Dendritic cell treated with granulocyte-macrophage colony-stimulating factor and Interleukin-4, amounts not matched to agents 40 ng/mL and 50 ng/mL, for 4 days (primary cell): ENCODE data around the gene ERBB4.
"Not testable (repeated sequence)": the region's sequence is repeated elsewhere in the genome, so short reads cannot be mapped to it uniquely, and the experiment has no call there.

Experiments used
- H3K27ac Mint-ChIP-seq: one replicate; pipeline ENCODE4 v1.8.0; 2022; ENCODE audit warnings: mild to moderate bottlenecking, mixed read lengths
- H3K27me3 Mint-ChIP-seq: one replicate; pipeline ENCODE4 v1.8.0; 2022; ENCODE audit warnings: mild to moderate bottlenecking, mixed read lengths
- H3K36me3 Mint-ChIP-seq: one replicate; pipeline ENCODE4 v1.8.0; 2022; ENCODE audit warnings: low read depth, mixed read lengths
- H3K4me1 Mint-ChIP-seq: one replicate; pipeline ENCODE4 v1.8.0; 2022; ENCODE audit warnings: low read depth, mixed read lengths
- H3K4me3 Mint-ChIP-seq: one replicate; pipeline ENCODE4 v1.8.0; 2022; ENCODE audit warnings: mild to moderate bottlenecking, moderate library complexity, mixed read lengths
- H3K9me3 Mint-ChIP-seq: one replicate; pipeline ENCODE4 v1.8.0; 2022; ENCODE audit warnings: mixed read lengths
- intact Hi-C: fragments of 100-400 bp; cut with micrococcal nuclease; formaldehyde crosslinking; loops from one replicate; pipeline ENCODE4 v1.15.0; 2022

The ERBB4 gene

DNA sequence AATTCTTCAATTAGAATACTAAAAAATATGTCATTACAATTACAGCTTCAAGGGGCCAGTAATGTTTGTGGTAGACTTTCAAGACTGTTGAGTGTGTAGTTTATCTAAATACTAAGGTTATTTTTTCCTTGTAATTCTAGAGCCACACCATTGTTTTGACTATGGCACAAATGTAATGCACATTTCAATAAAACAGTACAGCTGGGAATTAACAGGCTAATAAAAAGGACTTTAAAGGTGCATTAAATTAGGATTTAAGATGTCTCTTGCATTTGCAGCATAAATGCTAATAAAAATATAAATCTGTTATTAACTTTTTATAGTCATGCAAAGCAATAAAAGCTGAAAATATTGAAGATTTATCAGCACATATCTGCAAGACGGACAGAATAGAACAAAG is 344.8 kb downstream of the ERBB4 start:
- Mint-ChIP-seq H3K36me3 (no peaks in the 10 kb centered on the region), H3K4me1 (no peaks in the 10 kb centered on the region), H3K9me3 (no peaks in the 10 kb centered on the region), H3K27me3 (no peaks in the 10 kb centered on the region), H3K27ac (no peak overlapping the region), H3K4me3 (no peak overlapping the region)
- intact Hi-C loops, result no loop called here

DNA sequence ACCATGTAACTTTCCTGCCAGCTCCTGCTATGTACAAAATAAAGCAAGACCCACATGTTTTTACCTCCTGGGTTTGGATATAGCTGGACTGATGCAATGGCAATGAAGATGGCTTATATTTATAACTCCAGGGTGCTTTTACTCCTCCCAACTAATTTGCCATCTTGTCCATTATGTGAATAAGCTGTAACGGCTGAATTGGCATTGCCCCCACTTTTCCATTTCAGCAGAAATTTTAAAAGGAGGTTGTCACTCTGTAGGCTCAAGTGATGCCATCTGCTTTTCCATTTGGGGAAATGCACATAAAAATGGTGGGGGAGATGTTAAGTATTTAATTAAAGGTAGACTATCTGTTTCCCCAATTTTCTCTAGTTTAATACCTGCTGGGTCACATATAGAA is 345.5 kb downstream of the ERBB4 start:
- no peaks in the 10 kb centered on the region for H3K27me3 Mint-ChIP-seq
- no peaks in the 10 kb centered on the region for H3K9me3 Mint-ChIP-seq
- no peaks in the 10 kb centered on the region for H3K4me1 Mint-ChIP-seq
- H3K27ac Mint-ChIP-seq, result no peak overlapping the region
- intact Hi-C loops, result no loop called here
- H3K36me3 Mint-ChIP-seq, result no peaks in the 10 kb centered on the region
- H3K4me3 Mint-ChIP-seq, result no peak overlapping the region

DNA sequence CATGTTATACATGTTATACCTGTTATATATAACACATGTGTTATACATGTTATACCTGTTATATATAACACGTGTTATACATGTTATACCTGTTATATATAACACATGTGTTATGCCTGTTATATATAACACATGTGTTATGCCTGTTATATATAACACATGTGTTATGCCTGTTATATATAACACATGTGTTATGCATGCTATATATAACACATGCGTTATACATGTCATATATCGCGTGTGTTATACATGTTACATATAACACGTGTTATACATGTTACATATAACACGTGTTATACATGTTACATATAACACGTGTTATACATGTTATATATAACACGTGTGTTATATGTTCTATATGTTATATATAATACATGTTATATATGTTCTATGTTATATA is 347.2 kb downstream of the ERBB4 start:
- H3K27me3 Mint-ChIP-seq, H3K36me3 Mint-ChIP-seq, H3K4me3 Mint-ChIP-seq, H3K4me1 Mint-ChIP-seq, H3K9me3 Mint-ChIP-seq, intact Hi-C loops, H3K27ac Mint-ChIP-seq: not testable (repeated sequence)

DNA sequence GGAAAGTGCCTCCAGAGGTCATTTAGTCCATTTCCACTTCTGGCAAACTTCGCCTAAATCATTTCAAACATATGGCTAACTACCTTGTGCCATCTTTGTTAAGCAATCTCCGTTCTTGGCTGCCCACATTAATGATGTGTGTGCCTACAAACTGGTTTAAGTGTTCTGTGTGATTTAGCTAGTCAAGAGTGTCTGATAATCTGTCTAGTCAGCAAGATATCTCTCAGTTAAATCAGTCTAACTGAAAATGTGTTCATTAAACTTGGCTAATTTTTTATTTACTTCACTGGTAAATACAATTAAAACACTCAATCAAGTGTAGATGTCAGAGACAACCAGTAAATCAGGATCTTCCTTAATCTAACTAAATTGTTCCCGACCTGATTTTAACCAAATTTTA is 352.4 kb downstream of the ERBB4 start:
- intact Hi-C loops, result no loop called here
- no peaks in the 10 kb centered on the region for H3K4me1 Mint-ChIP-seq
- no peaks in the 10 kb centered on the region for H3K9me3 Mint-ChIP-seq
- H3K27me3 Mint-ChIP-seq, result no peaks in the 10 kb centered on the region
- no peak overlapping the region for H3K27ac Mint-ChIP-seq
- H3K4me3 Mint-ChIP-seq, result no peak overlapping the region
- H3K36me3 Mint-ChIP-seq, result no peaks in the 10 kb centered on the region

DNA sequence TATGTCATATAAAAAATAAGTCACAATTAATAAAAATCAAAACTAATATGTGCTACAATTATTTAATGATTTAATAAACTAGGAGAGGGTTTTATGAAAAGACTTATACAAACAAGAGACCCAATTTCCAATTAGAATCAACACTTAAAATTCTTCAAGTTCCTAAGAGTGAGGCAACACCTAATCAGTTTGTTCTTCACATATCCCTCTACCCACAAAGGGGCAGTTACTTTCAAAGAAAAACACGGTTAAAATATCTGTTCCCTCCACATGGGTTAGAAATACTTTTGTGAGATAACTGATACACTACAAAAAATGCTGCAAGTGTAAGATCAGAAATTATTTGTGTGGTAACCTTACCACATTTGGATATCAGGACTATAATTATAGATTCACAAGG is 357.0 kb downstream of the ERBB4 start:
- H3K9me3 Mint-ChIP-seq, result no peaks in the 10 kb centered on the region

DNA sequence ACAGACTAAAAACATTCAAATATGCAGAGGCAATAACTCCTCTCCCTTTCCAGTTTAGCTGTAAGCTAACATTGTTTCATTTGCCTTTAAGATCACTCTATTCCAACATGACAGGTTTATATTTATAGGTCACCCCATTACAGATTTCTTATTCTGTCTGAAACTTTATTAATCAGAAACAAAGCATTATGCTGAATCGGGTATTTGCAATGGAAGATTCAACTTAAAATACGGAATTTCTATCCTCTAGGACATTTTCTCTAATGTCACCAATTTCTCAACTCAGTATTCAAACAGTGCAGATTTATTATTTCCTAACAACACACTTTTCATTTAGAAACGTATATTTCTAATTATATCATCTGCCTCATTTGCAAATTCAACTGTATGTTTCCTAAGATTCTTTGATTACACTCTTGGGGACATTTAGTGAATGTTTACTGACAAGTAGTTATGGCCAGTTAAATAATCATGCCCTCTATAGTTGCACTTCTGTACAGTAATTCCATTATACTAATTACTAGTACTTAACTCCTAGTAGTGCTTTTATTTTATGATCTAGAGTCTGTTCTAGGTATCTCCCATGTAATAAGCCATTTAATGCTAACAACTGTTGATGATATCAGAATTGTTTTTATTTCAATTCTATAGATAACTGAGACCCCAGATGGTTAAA is 358.1 kb downstream of the ERBB4 start:
- Mint-ChIP-seq H3K9me3 (no peaks in the 10 kb centered on the region), H3K36me3 (no peaks in the 10 kb centered on the region), H3K4me1 (no peaks in the 10 kb centered on the region), H3K4me3 (no peak overlapping the region), H3K27me3 (no peaks in the 10 kb centered on the region), H3K27ac (no peak overlapping the region)
- intact Hi-C loops, result no loop called here

More for the DNA sequence above, 357.0 kb downstream of the ERBB4 start:
- Mint-ChIP-seq H3K4me1 (no peaks in the 10 kb centered on the region), H3K4me3 (no peak overlapping the region), H3K27me3 (no peaks in the 10 kb centered on the region), H3K36me3 (no peaks in the 10 kb centered on the region), H3K27ac (no peak overlapping the region)
- intact Hi-C loops, result no loop called here

DNA sequence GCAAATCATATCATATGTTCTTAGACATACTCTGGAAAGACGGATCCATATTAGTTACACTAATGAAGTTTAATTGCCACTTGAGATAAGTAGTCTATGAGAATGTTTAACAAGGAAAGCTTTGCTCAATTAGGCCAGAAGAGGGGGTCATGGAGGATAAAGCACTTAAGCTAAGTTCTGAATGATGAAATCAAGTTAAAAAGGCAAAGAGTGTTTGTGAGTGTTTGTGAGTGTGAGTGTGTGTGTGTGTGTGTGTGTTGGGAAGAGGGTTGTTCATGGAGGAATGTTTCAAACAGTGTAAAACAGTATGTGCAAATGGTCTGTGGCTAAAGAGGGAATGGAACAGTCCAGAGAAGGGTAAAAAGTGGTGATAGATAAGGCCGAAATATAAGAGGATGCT is 360.9 kb downstream of the ERBB4 start:
- no peaks in the 10 kb centered on the region for H3K4me1 Mint-ChIP-seq

DNA sequence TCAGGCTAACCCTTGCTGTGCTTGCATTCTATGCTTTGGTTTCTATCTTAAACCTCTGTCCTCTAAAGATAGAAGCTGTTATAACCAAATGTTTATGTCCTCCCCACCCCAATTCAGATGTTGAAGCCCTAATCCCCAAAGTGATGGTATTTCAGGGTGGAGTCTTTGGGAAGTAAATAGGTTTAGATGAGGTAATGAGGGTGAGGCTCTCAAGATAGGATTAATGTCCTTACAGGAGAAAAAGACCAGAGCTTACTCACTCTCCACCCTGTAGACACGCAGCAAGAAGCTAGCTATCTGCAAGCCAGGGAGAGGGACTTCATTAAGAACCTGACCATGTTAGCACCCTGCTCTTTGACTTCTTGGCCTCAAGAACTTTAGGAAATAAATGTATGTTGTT is 362.5 kb downstream of the ERBB4 start:
- H3K27ac Mint-ChIP-seq, result no peak overlapping the region
- no peaks in the 10 kb centered on the region for H3K4me1 Mint-ChIP-seq
- no peaks in the 10 kb centered on the region for H3K27me3 Mint-ChIP-seq
- intact Hi-C loops, result no loop called here
- H3K9me3 Mint-ChIP-seq, result no peaks in the 10 kb centered on the region
- no peaks in the 10 kb centered on the region for H3K36me3 Mint-ChIP-seq
- no peak overlapping the region for H3K4me3 Mint-ChIP-seq

More for the DNA sequence above, 360.9 kb downstream of the ERBB4 start:
- intact Hi-C loops, result no loop called here
- Mint-ChIP-seq H3K36me3 (no peaks in the 10 kb centered on the region), H3K27me3 (no peaks in the 10 kb centered on the region), H3K4me3 (no peak overlapping the region), H3K27ac (no peak overlapping the region), H3K9me3 (no peaks in the 10 kb centered on the region)

DNA sequence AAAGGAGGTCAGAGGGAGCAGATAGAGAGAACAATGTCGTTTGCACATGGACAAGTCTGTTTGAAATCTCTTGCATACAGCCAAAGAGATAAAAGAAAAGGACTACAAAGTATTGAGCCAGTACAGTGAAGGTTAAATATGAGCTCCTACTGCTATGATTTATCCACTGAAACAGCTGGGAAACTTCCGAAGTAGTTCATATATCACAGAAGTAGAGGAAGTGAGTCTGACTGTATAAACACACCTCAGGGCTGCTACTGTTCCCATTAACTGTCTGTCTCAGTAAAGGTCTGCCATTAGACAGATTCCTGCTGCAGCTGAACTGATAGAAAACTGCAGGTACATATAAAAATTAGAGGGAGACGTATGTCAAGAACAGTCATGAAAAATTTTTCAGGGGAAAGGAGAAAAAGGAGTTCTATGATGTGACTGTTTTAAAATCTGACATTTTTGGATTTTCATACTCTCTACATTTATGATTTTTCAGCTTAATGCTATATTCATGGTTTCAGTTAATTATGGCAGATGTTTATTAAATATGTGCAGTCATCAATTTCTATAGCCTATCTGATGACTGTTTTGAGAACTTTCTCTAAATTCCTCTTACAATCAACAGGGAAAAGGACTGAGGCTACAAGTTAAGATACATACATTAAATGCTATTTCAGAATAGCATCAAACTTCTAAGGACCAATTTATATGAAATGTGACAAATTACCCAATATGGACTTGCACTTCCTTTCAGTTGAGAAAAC is 364.7 kb downstream of the ERBB4 start:
- no peak overlapping the region for H3K4me3 Mint-ChIP-seq
- no peaks in the 10 kb centered on the region for H3K36me3 Mint-ChIP-seq
- peaks cover 11% of the 10 kb centered on the region for H3K9me3 Mint-ChIP-seq
- intact Hi-C loops, result no loop called here
- no peaks in the 10 kb centered on the region for H3K27me3 Mint-ChIP-seq
- H3K4me1 Mint-ChIP-seq, result no peaks in the 10 kb centered on the region
- no peak overlapping the region for H3K27ac Mint-ChIP-seq

DNA sequence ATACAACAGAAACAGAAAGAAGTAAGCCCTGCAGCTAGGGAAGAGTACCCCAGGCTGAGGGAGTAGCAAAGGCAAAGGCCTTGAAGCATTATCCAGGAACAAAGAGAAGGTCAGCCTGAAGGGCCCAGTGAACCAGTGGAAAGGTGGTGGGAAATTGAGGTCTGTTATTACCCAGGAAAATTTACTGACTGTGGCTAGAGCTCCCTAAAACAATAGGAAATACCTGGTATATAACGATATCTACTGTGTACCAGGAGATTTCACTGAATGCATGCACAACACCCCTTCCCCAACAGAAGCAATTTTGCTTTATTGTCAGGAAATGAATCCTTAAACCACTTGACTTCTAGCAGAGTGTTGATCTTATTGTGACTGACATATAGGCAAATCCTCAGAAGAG is 365.3 kb downstream of the ERBB4 start:
- H3K4me3 Mint-ChIP-seq, result no peak overlapping the region
- no peaks in the 10 kb centered on the region for H3K4me1 Mint-ChIP-seq
- intact Hi-C loops, result no loop called here
- no peak overlapping the region for H3K27ac Mint-ChIP-seq
- no peaks in the 10 kb centered on the region for H3K36me3 Mint-ChIP-seq
- no peaks in the 10 kb centered on the region for H3K27me3 Mint-ChIP-seq
- H3K9me3 Mint-ChIP-seq, result peaks cover 15% of the 10 kb centered on the region

DNA sequence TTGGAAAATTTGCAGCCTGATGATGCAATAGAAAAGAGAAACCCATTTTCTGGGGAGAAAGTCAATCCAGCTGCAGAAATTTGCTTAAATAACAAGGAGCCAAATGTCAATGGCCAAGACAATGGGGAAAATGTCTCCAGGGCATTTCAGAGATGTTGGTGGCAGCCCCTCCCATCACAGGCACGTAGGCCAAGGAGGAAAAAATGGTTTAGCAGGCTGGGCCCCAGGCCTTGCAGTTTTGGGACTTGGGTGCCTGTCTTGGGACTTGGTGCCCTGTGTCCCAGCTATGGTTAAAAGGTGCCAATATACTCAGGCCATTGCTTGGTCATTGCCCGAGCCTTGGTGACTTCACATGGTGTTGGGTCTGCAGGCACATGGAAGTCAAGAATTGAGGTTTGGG is 368.2 kb downstream of the ERBB4 start:
- Mint-ChIP-seq H3K4me3 (no peak overlapping the region), H3K27me3 (no peaks in the 10 kb centered on the region), H3K36me3 (no peaks in the 10 kb centered on the region), H3K27ac (no peak overlapping the region), H3K4me1 (no peaks in the 10 kb centered on the region), H3K9me3 (peaks cover 19% of the 10 kb centered on the region)
- intact Hi-C loops, result no loop called here

DNA sequence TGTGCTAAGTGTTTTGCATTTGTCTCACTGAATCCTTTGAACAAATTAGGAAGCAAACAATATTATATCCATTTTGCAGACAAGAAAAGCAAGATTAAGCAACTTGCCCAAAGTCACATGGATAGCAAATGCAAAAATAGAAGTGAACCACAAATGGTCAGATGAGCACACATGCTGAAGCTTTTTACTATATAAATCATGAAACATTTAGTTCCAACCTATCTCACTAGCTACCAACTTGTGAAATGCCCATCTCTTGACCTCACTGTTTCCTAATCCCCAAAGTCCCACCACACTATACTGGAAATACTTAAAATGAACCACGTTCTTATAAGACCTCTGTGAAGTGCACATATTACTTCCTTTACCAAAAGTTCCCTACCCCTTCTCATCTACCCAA is 380.5 kb downstream of the ERBB4 start:
- Mint-ChIP-seq H3K27me3 (no peaks in the 10 kb centered on the region), H3K4me1 (no peaks in the 10 kb centered on the region), H3K4me3 (no peak overlapping the region), H3K27ac (no peak overlapping the region), H3K9me3 (no peaks in the 10 kb centered on the region), H3K36me3 (no peaks in the 10 kb centered on the region)
- intact Hi-C loops, result no loop called here

DNA sequence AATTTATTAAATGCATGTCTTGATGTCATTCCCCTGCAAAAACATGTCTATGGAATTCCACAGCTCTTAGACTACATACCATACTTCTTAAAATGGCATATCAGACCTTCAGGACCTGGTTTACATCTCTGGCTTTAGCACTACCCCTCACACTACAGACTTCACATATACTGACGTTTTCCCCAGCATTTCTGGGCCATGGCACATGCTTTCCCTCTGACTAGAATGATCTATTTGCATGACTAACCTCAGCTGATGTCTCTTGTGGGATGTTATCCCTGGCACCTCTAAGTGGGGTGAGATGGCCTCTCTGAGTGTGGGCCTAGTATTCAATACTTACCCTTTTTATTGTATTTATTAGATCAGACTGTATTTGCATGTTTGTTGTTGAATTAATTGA is 381.6 kb downstream of the ERBB4 start:
- intact Hi-C loops, result no loop called here
- no peaks in the 10 kb centered on the region for H3K27me3 Mint-ChIP-seq
- no peaks in the 10 kb centered on the region for H3K4me1 Mint-ChIP-seq
- no peaks in the 10 kb centered on the region for H3K9me3 Mint-ChIP-seq
- H3K36me3 Mint-ChIP-seq, result no peaks in the 10 kb centered on the region
- no peak overlapping the region for H3K27ac Mint-ChIP-seq
- no peak overlapping the region for H3K4me3 Mint-ChIP-seq

DNA sequence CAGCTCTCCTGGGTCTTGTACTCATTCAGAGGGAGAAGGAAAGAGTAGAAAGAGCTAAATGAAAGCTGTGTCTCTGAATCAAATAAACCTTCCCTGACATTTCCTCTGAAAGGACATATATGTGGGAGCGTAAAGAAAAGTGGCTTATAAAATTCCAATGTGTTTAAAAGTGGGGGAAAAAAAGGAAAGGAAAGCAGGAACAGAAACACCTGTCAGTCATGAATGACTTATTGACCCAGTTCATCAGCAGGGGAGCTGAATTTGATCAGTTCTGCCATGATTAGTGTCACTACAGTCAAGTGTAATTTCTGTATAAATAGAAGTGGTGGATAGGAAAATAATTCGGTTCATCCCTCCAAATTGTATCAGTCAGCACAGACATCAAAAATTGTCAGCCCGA is 382.5 kb downstream of the ERBB4 start:
- Mint-ChIP-seq H3K9me3 (no peaks in the 10 kb centered on the region), H3K4me3 (no peak overlapping the region), H3K36me3 (no peaks in the 10 kb centered on the region), H3K27me3 (no peaks in the 10 kb centered on the region), H3K27ac (no peak overlapping the region), H3K4me1 (no peaks in the 10 kb centered on the region)
- intact Hi-C loops, result no loop called here

DNA sequence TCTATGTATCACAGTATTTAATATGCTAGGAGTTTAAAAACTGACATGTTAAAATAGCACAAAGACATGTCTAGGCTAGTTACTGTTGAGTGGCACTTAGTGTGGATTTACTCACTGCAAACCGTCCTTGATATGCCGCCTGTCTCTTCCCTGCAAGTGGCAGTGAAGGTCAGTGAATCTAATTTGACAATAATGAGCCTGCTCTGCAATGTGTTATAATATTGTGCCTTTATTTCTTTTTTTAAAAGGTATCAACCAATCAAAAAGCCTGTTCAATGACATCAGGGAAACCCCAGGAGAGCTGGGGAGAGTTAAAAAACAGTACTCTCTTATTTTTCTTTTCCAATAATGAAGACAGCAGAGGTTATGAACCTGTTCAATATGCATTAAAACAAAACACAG is 384.1 kb downstream of the ERBB4 start:
- Mint-ChIP-seq H3K27me3 (no peaks in the 10 kb centered on the region), H3K4me3 (no peak overlapping the region), H3K9me3 (no peaks in the 10 kb centered on the region), H3K36me3 (no peaks in the 10 kb centered on the region), H3K27ac (no peak overlapping the region), H3K4me1 (no peaks in the 10 kb centered on the region)
- intact Hi-C loops, result no loop called here
